Spinal cord (tissue), 10 donors: ENCODE measurements around the gene CDH9. TPM values are rescaled to one million over a fixed set of nuclear protein-coding genes. Genes with fewer than 3 reads are reported as not detected.
A peak's percentile ranks its signal among the peaks of the same experiment; 100 is the strongest.

ENCODE experiments used
- DNase-seq, 6 donors: peaks; one replicate each; pipeline versions ENCODE4 v3.0.0 to v3.0.0-alpha.2; 2013 to 2015; ENCODE audit warnings: low spot score in 6 of 6, low read depth in 4 of 6
- H3K27ac ChIP-seq: one replicate; pipeline ENCODE4 v1.5.1; 2013; ENCODE audit warnings: low read depth, low read length, control low read depth
- H3K27me3 ChIP-seq: one replicate; pipeline ENCODE4 v1.6.1; 2013; ENCODE audit warnings: low read length; ENCODE audit not compliant: control insufficient read depth, insufficient read depth
- H3K36me3 ChIP-seq: one replicate; pipeline ENCODE4 v1.6.1; 2013; ENCODE audit warnings: low read length; ENCODE audit not compliant: control insufficient read depth, insufficient read depth
- H3K4me1 ChIP-seq: one replicate; pipeline ENCODE4 v1.6.1; 2013; ENCODE audit warnings: low read length; ENCODE audit not compliant: control insufficient read depth, insufficient read depth
- H3K4me3 ChIP-seq: one replicate; pipeline ENCODE4 v1.5.1; 2013; ENCODE audit warnings: low read depth, low read length, control low read depth
- H3K9me3 ChIP-seq: one replicate; pipeline ENCODE4 v1.6.1; 2013; ENCODE audit warnings: low read length; ENCODE audit not compliant: control insufficient read depth, insufficient read depth
- WGBS: methylation state at CpG from one replicate; pipeline ENCODE4 v1.1.5; 2013; ENCODE audit warnings: missing lambda C conversion rate; ENCODE audit not compliant: insufficient coverage; 5-methylcytosine and 5-hydroxymethylcytosine counted together
- polyA plus RNA-seq, 2 donors: library from polyadenylated mRNA; unstranded; fragments of 120-200 nt; gene quantifications; one replicate each; pipeline ENCODE4 v1.2.1, GENCODE V29; 2013; ENCODE audit not compliant: insufficient read length in 2 of 2
- total RNA-seq, 2 donors: library from RNA; depleted of rRNA in 1 of 2; stranded (reverse); fragments of 120-200 nt in 1 of 2; fragments of >200 nt in 1 of 2; gene quantifications; one replicate each; pipeline versions ENCODE4 v1.2.3 to v1.2.4, GENCODE V29; 2013 to 2014
- donor health status: healthy.

The CDH9 gene
- total and polyA plus RNA-seq, 4 donors: 3.2 to 11.3 (median 6.0) TPM

- H3K36me3 ChIP-seq: no peaks in the 10 kb centered on the region
- no peak for DNase-seq
- H3K27ac ChIP-seq: no peak overlapping the region
- H3K4me1 ChIP-seq: no peaks in the 10 kb centered on the region
- no peaks in the 10 kb centered on the region for H3K27me3 ChIP-seq
- no CpG with 5 or more reads among the region's 1 CpG for WGBS
- H3K9me3 ChIP-seq: no peaks in the 10 kb centered on the region
- H3K4me3 ChIP-seq: no peak overlapping the region
These were observed 12.3 kb downstream of the CDH9 start for GRCh38 chr5:27026063-27026462.

- Histone ChIP-seq H3K36me3 (no peaks in the 10 kb centered on the region), H3K4me1 (no peaks in the 10 kb centered on the region), H3K27me3 (no peaks in the 10 kb centered on the region), H3K27ac (no peak overlapping the region), H3K9me3 (no peaks in the 10 kb centered on the region), H3K4me3 (no peak overlapping the region)
- DNase-seq: peak in 1 of 6 donors; percentile 24
- WGBS: no CpG with 5 or more reads among the region's 1 CpG
These were observed 16.9 kb downstream of the CDH9 start for GRCh38 chr5:27021471-27021870.

- H3K27me3 ChIP-seq: no peaks in the 10 kb centered on the region
- H3K27ac ChIP-seq: no peak overlapping the region
- WGBS: no CpG with 5 or more reads among the region's 1 CpG
- no peaks in the 10 kb centered on the region for H3K36me3 ChIP-seq
- no peaks in the 10 kb centered on the region for H3K4me1 ChIP-seq
- peak in 2 of 6 donors; percentile 56 to 82 for DNase-seq
- H3K9me3 ChIP-seq: no peaks in the 10 kb centered on the region
- no peak overlapping the region for H3K4me3 ChIP-seq
These were observed 17.4 kb downstream of the CDH9 start for GRCh38 chr5:27020973-27021372.

- Histone ChIP-seq H3K27me3 (no peaks in the 10 kb centered on the region), H3K27ac (no peak overlapping the region), H3K4me3 (no peak overlapping the region), H3K9me3 (no peaks in the 10 kb centered on the region), H3K36me3 (no peaks in the 10 kb centered on the region), H3K4me1 (no peaks in the 10 kb centered on the region)
- no peak for DNase-seq
These were observed 22.6 kb downstream of the CDH9 start for GRCh38 chr5:27015758-27016157.

- Histone ChIP-seq H3K4me1 (no peaks in the 10 kb centered on the region), H3K9me3 (no peaks in the 10 kb centered on the region), H3K27me3 (no peaks in the 10 kb centered on the region), H3K4me3 (no peak overlapping the region), H3K27ac (no peak overlapping the region), H3K36me3 (no peaks in the 10 kb centered on the region)
- WGBS: 91% methylated on average over 1 of the region's 4 CpGs
- DNase-seq: no peak
These were observed 27.1 kb downstream of the CDH9 start for GRCh38 chr5:27011274-27011673.

DNA sequence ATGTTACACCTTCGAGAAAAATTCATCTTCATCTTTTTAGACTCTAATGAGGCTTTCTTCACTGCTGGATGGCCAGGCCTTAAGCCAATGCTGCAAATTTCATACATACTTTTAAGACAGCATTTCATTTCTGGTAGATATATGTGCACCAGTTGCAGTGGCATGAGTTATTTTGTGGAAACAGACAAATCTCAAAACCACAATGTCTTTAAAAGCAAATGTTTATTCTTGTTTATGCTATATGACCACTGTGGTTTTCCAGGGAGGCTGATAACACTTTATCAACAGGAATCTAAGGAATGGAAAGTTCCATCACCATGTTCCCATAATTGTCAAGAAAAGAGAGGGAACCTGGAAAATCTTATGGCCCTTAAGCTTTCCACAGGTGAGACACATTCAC lies 27.7 kb downstream of the CDH9 start:
- Histone ChIP-seq H3K4me1 (no peaks in the 10 kb centered on the region), H3K27me3 (no peaks in the 10 kb centered on the region), H3K27ac (no peak overlapping the region), H3K9me3 (no peaks in the 10 kb centered on the region), H3K36me3 (no peaks in the 10 kb centered on the region), H3K4me3 (no peak overlapping the region)
- 86% methylated on average over 1 of the region's 1 CpG for WGBS
- DNase-seq: no peak

GRCh38 chr5:27009540-27009915 lies 28.9 kb downstream of the CDH9 start:
- H3K4me3 ChIP-seq: no peak overlapping the region
- H3K27me3 ChIP-seq: no peaks in the 10 kb centered on the region
- H3K4me1 ChIP-seq: no peaks in the 10 kb centered on the region
- no CpG with 5 or more reads among the region's 1 CpG for WGBS
- H3K27ac ChIP-seq: no peak overlapping the region
- H3K9me3 ChIP-seq: no peaks in the 10 kb centered on the region
- DNase-seq: no peak
- H3K36me3 ChIP-seq: no peaks in the 10 kb centered on the region

DNA sequence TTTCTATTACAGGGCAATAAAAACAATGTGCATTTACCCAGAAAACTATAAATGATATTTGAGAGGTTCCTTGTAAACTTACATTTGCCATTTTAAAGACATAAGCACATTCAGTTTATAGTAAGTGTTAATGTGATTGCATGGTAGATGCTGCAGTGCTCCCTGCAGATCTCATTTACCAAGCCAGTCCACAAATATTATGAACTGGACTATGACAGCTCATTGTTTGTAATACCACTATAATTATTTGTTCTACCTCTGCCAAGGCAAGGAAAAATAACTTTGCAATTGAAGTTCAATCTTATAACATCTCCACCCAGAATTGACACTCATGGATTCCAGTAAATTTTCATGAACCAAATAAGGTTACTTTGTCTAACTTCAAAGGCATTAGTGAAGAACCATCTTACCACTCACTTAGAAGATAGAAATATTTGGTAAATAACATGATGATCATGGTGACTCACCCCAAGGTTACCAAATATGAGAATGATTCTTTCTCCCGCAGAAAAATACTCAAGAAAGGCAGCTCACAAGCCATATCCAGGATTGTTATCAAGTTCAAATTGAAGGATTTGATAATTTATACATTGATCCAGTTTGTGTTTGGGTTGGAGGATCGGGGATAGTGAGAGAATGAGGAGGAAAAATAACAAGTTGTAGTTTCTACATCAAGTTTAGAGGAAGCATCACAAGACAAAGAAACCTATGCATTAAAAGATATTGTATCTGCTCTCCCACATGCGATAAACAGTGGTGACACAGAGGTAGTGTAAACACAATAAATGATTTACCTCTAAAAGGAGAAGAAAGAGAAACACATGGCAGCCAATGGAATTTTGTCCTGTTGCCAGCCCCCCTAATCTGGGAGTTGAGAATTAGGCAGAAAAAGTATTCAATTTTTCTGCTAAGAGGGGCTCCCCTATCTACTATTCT lies 29.5 kb downstream of the CDH9 start:
- Histone ChIP-seq H3K36me3 (no peaks in the 10 kb centered on the region), H3K4me3 (no peak overlapping the region), H3K27ac (no peak overlapping the region), H3K9me3 (no peaks in the 10 kb centered on the region), H3K27me3 (no peaks in the 10 kb centered on the region), H3K4me1 (no peaks in the 10 kb centered on the region)
- no peak for DNase-seq
- WGBS: no CpG with 5 or more reads among the region's 3 CpGs

DNA sequence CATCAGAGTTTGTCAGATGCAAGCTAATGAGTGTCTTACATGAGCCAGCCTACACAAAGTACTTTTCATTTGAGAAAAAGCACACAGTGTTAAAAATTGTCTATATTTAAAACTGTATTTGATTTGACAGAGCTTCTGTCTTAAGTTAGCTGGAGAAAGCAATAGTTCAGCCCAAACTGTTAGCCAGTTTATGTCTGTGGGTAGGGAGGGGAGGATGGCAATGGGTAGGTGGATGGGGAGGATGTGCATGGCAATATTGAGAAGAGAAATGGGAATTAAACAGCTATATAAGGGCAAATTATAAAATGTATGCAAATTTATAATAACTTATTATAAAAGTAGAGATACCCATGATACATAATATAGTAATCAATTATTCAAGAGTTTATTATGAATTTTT lies 31.3 kb downstream of the CDH9 start:
- H3K36me3 ChIP-seq: no peaks in the 10 kb centered on the region
- no peaks in the 10 kb centered on the region for H3K9me3 ChIP-seq
- no peaks in the 10 kb centered on the region for H3K4me1 ChIP-seq
- H3K4me3 ChIP-seq: no peak overlapping the region
- H3K27me3 ChIP-seq: no peaks in the 10 kb centered on the region
- no peak for DNase-seq
- no peak overlapping the region for H3K27ac ChIP-seq

DNA sequence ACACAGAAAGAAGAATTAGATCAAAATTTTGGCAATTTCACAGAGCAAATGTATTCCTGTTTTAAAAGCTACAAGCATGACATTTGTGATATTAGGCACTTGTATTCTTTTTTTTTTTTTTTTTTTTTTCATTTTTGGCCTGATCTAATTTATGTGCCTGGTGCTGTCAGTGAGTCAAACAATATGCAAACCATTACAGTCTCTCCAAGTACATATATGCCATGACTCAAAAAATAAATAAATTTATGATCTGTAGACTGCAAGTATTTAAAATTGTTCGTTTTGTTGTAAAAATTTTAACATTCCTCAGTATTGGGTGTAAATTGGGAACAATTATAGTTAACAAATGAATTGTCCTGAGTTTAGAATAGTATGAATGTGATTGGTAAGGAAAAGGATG lies 51.4 kb downstream of the CDH9 start:
- no CpG with 5 or more reads among the region's 1 CpG for WGBS
- H3K4me1 ChIP-seq: no peaks in the 10 kb centered on the region

More for the DNA sequence above, 51.4 kb downstream of the CDH9 start:
- H3K4me3 ChIP-seq: no peak overlapping the region
- H3K36me3 ChIP-seq: no peaks in the 10 kb centered on the region
- no peak overlapping the region for H3K27ac ChIP-seq
- H3K27me3 ChIP-seq: no peaks in the 10 kb centered on the region
- H3K9me3 ChIP-seq: no peaks in the 10 kb centered on the region
- no peak for DNase-seq
